Measurements from ENCODE around the gene OLFM4.

OLFM4 gene

GRCh38 chr13:53018690-53019647, 9.6 kb upstream of the OLFM4 start:
- Histone ChIP-seq H3K36me3 (ENCODE audit: insufficient read depth, low read length) (no peaks in the 10 kb centered on the region), H2AFZ (ENCODE audit: low read depth, low read length) (no peak overlapping the region), H3K27me3 (ENCODE audit: insufficient read depth, low read length, poor library complexity) (peaks cover 5% of the 10 kb centered on the region), H3K79me2 (ENCODE audit: insufficient read depth, low read length) (no peaks in the 10 kb centered on the region), H4K20me1 (ENCODE audit: insufficient read depth, low read length) (no peaks in the 10 kb centered on the region), H3K9me3 (ENCODE audit: insufficient read depth, low read length, severe bottlenecking) (no peaks in the 10 kb centered on the region), H3K4me1 (ENCODE audit: insufficient read depth, low read length) (no peaks in the 10 kb centered on the region), H3K4me2 (ENCODE audit: insufficient read depth, low read length) (no peak overlapping the region), H3K4me3 (ENCODE audit: low read depth in 1 of 2, low read length in 2 of 2) (no peak overlapping the region), H3K27ac (ENCODE audit: low read length) (no peak overlapping the region), H3K9ac (ENCODE audit: low read depth, low read length) (no peak overlapping the region)
- no peak for TF ChIP-seq EZH2 (IDR thresholded peaks at IDR 0.05; ENCODE audit: borderline replicate concordance, low read depth, low read length, severe bottlenecking)
- no peak for TF ChIP-seq CTCF (IDR thresholded peaks at IDR 0.05; ENCODE audit: borderline replicate concordance, extremely low read depth, low read length, poor library complexity, severe bottlenecking)
- DNase-seq (no peak), ATAC-seq (ENCODE audit: insufficient read depth, low read depth) (no peak)

- DNase-seq: no peak
- Histone ChIP-seq H3K4me3 (ENCODE audit: low read depth in 1 of 2, low read length in 2 of 2) (no peak overlapping the region), H3K79me2 (ENCODE audit: insufficient read depth, low read length) (no peaks in the 10 kb centered on the region), H3K4me1 (ENCODE audit: insufficient read depth, low read length) (no peaks in the 10 kb centered on the region), H3K36me3 (ENCODE audit: insufficient read depth, low read length) (no peaks in the 10 kb centered on the region), H3K9ac (ENCODE audit: low read depth, low read length) (no peak overlapping the region), H4K20me1 (ENCODE audit: insufficient read depth, low read length) (no peaks in the 10 kb centered on the region), H3K4me2 (ENCODE audit: insufficient read depth, low read length) (no peak overlapping the region), H2AFZ (ENCODE audit: low read depth, low read length) (no peak overlapping the region), H3K9me3 (ENCODE audit: insufficient read depth, low read length, severe bottlenecking) (no peaks in the 10 kb centered on the region), H3K27me3 (ENCODE audit: insufficient read depth, low read length, poor library complexity) (peaks cover 5% of the 10 kb centered on the region), H3K27ac (ENCODE audit: low read length) (no peak overlapping the region)
- no peak for TF ChIP-seq CTCF (IDR thresholded peaks at IDR 0.05; ENCODE audit: borderline replicate concordance, extremely low read depth, low read length, poor library complexity, severe bottlenecking)
- TF ChIP-seq EZH2 (IDR thresholded peaks at IDR 0.05; ENCODE audit: borderline replicate concordance, low read depth, low read length, severe bottlenecking): no peak
- no peak for ATAC-seq (ENCODE audit: insufficient read depth, low read depth)
Measured at GRCh38 chr13:53020764-53021335, 7.8 kb upstream of the OLFM4 start.

- TF ChIP-seq EZH2 (IDR thresholded peaks at IDR 0.05; ENCODE audit: borderline replicate concordance, low read depth, low read length, severe bottlenecking) (no peak), CTCF (IDR thresholded peaks at IDR 0.05; ENCODE audit: borderline replicate concordance, extremely low read depth, low read length, poor library complexity, severe bottlenecking) (no peak)
- no peak overlapping the region for H3K27ac ChIP-seq (ENCODE audit: low read length)
- H3K79me2 ChIP-seq (ENCODE audit: insufficient read depth, low read length): no peaks in the 10 kb centered on the region
- no peak overlapping the region for H3K4me3 ChIP-seq (ENCODE audit: low read depth in 1 of 2, low read length in 2 of 2)
- peaks cover 5% of the 10 kb centered on the region for H3K27me3 ChIP-seq (ENCODE audit: insufficient read depth, low read length, poor library complexity)
- no peak overlapping the region for H2AFZ ChIP-seq (ENCODE audit: low read depth, low read length)
- no peaks in the 10 kb centered on the region for H3K36me3 ChIP-seq (ENCODE audit: insufficient read depth, low read length)
- no peak overlapping the region for H3K9ac ChIP-seq (ENCODE audit: low read depth, low read length)
- H4K20me1 ChIP-seq (ENCODE audit: insufficient read depth, low read length): no peaks in the 10 kb centered on the region
- ATAC-seq (ENCODE audit: insufficient read depth, low read depth) (no peak), DNase-seq (no peak)
- no peaks in the 10 kb centered on the region for H3K4me1 ChIP-seq (ENCODE audit: insufficient read depth, low read length)
- no peak overlapping the region for H3K4me2 ChIP-seq (ENCODE audit: insufficient read depth, low read length)
- no peaks in the 10 kb centered on the region for H3K9me3 ChIP-seq (ENCODE audit: insufficient read depth, low read length, severe bottlenecking)
Measured at GRCh38 chr13:53023246-53023645, 5.4 kb upstream of the OLFM4 start.
